HG02870 (cell line): ENCODE data around the gene TNIP3.

Experiments used
- ATAC-seq: cut with Tn5 transposase; IDR thresholded peaks from one replicate; pipeline ENCODE4 v1.9.1; 2021; ENCODE audit warnings: mild to moderate bottlenecking, moderate library complexity; ENCODE audit not compliant: unreplicated experiment

The TNIP3 gene

DNA sequence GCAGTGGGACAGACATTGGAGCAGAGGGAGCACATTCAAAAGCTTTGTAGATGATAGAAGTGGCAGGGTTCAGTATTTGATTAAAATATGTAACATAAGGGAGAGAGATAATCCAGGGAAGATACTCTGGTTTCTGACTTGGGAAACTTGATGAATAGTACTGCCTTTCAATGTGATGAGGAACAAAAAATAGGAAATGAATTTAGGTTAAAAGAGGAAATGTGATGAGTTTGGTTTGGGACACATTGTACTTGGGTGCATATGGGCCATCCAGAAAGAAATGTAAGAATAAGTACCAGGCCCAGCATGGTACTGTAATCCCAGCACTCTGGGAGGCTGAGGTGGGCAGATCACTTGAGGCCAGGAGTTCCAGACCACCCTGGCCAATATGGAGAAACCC is 70.9 kb downstream of the TNIP3 start:
- ATAC-seq = no peak

DNA sequence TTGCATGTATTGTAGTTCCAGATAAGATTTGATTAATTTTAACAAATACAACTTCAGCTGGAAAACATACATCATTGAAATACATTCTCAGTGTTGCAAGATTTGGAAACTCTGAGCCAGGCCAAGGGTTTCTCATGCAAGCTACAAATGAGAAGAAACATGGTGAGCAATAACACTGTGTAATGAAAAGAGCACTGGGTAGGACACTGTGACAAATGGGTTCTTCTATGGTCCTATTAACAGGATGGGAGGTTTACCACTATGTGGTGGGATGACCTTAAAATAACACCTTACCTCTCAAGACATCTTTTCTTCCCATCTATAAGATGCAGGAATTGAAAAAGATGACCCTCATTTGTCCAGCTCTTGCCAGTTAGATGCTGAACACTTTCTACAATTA is 72.2 kb downstream of the TNIP3 start:
- no peak for ATAC-seq

DNA sequence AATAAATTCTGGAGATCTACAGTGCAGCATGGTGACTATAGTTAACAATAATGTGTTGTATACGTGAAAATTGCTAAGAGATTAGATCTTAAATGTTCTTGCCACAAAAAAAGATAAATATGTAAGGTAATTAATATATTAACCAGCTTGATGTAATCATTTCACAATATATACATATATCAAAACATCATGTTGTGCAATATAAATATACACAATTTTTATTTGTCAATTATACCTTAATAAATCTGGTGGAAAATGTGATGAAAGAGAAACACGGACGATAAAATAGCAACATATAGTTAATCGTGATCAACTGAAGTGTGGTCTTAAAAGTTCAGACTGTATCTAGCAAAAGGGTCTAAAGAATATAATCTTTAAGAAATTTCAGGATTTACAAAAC is 75.3 kb downstream of the TNIP3 start:
- ATAC-seq = no peak
